CD14-positive monocyte (primary cell): ENCODE measurements around the gene SEC24B. TPM values are rescaled to one million over a fixed set of nuclear protein-coding genes. Genes with fewer than 3 reads are reported as not detected.

ENCODE experiments used
- DNase-seq, 3 donors: peaks; one replicate each; pipeline ENCODE4 v3.0.0-alpha.2; 2011 to 2022
- H2AFZ ChIP-seq: 2 replicates; pipeline ENCODE4 v1.6.0; 2012; ENCODE audit warnings: mild to moderate bottlenecking, low read depth, low read length, inconsistent platforms; ENCODE audit not compliant: insufficient read depth, poor library complexity, severe bottlenecking
- H3K27ac ChIP-seq, 2 donors: 1 replicate in 1 of 2; 2 replicates in 1 of 2; pipeline ENCODE4 v1.5.1; 2012 to 2013; ENCODE audit warnings: low read length in 2 of 2, control low read depth in 1 of 2, inconsistent platforms in 1 of 2, low read depth in 1 of 2, mild to moderate bottlenecking in 1 of 2
- H3K27me3 ChIP-seq, 2 donors: one replicate each; pipeline versions ENCODE4 v1.6.0 to v1.6.1; 2011 to 2013; ENCODE audit warnings: low read length in 2 of 2; ENCODE audit not compliant: control insufficient read depth in 2 of 2, insufficient read depth in 2 of 2
- H3K36me3 ChIP-seq, 2 donors: replicated peaks in 1 of 2; 1 replicate in 1 of 2; 2 replicates in 1 of 2; pipeline versions ENCODE4 v1.5.1 to v1.6.1; 2012 to 2013; ENCODE audit warnings: low read length in 2 of 2, control low read depth in 1 of 2, inconsistent platforms in 1 of 2, mild to moderate bottlenecking in 1 of 2; ENCODE audit not compliant: insufficient read depth in 2 of 2, control insufficient read depth in 1 of 2
- H3K4me1 ChIP-seq, 2 donors: 1 replicate in 1 of 2; 2 replicates in 1 of 2; pipeline versions ENCODE4 v1.5.1 to v1.6.1; 2012 to 2013; ENCODE audit warnings: low read length in 2 of 2, control low read depth in 1 of 2, inconsistent platforms in 1 of 2, mild to moderate bottlenecking in 1 of 2, moderate library complexity in 1 of 2; ENCODE audit not compliant: insufficient read depth in 2 of 2, control insufficient read depth in 1 of 2
- H3K4me2 ChIP-seq: replicated peaks from 2 replicates; pipeline ENCODE3; 2012; ENCODE audit warnings: low read length, moderate library complexity, mild to moderate bottlenecking; ENCODE audit not compliant: poor library complexity, severe bottlenecking; ENCODE audit errors: extremely low read depth
- H3K4me3 ChIP-seq, 3 experiments: fragments of 200-600 bp in 1 of 3; sonication (generic) in 1 of 3; replicated peaks in 1 of 3; 1 replicate in 2 of 3; 2 replicates in 1 of 3; pipeline ENCODE4 v1.5.1; 2011 to 2013; ENCODE audit warnings: low read length in 3 of 3, mild to moderate bottlenecking in 3 of 3, control low read depth in 2 of 3, low read depth in 2 of 3, inconsistent platforms in 1 of 3, moderate library complexity in 1 of 3
- H3K79me2 ChIP-seq: 2 replicates; pipeline ENCODE4 v1.6.0; 2012; ENCODE audit warnings: mild to moderate bottlenecking, control low read depth, inconsistent platforms, low read length, moderate library complexity; ENCODE audit not compliant: insufficient read depth
- H3K9ac ChIP-seq: 2 replicates; pipeline ENCODE4 v1.6.0; 2017; ENCODE audit warnings: low read length, mild to moderate bottlenecking; ENCODE audit not compliant: insufficient read depth, poor library complexity, severe bottlenecking
- H3K9me3 ChIP-seq, 2 donors: replicated peaks in 1 of 2; 1 replicate in 1 of 2; 2 replicates in 1 of 2; pipeline versions ENCODE4 v1.5.1 to v1.6.1; 2012 to 2013; ENCODE audit warnings: low read length in 2 of 2, control low read depth in 1 of 2; ENCODE audit not compliant: control insufficient read depth in 1 of 2, insufficient read depth in 1 of 2
- H4K20me1 ChIP-seq: 2 replicates; pipeline ENCODE4 v1.6.0; 2012; ENCODE audit warnings: mild to moderate bottlenecking, low read length, control low read depth, moderate library complexity; ENCODE audit not compliant: insufficient read depth
- H3K27ac Mint-ChIP-seq, 7 donors: one replicate each; pipeline ENCODE4 v1.8.0; 2020; ENCODE audit warnings: mild to moderate bottlenecking in 7 of 7, mixed read lengths in 7 of 7, moderate library complexity in 6 of 7, inconsistent platforms in 2 of 7
- H3K27me3 Mint-ChIP-seq, 3 donors: one replicate each; pipeline ENCODE4 v1.8.0; 2021 to 2022; ENCODE audit warnings: low read depth in 3 of 3, mild to moderate bottlenecking in 3 of 3, mixed read lengths in 3 of 3, moderate library complexity in 3 of 3, inconsistent platforms in 1 of 3
- H3K36me3 Mint-ChIP-seq, 2 donors: one replicate each; pipeline ENCODE4 v1.8.0; 2020; ENCODE audit warnings: mixed read lengths in 2 of 2, inconsistent platforms in 1 of 2, mild to moderate bottlenecking in 1 of 2
- H3K4me1 Mint-ChIP-seq: one replicate; pipeline ENCODE4 v1.8.0; 2020; ENCODE audit warnings: mild to moderate bottlenecking, mixed read lengths
- H3K4me3 Mint-ChIP-seq, 2 donors: one replicate each; pipeline ENCODE4 v1.8.0; 2020; ENCODE audit warnings: mild to moderate bottlenecking in 2 of 2, mixed read lengths in 2 of 2, moderate library complexity in 1 of 2
- H3K9me3 Mint-ChIP-seq, 7 donors: one replicate each; pipeline ENCODE4 v1.8.0; 2020 to 2022; ENCODE audit warnings: mixed read lengths in 7 of 7, mild to moderate bottlenecking in 6 of 7, moderate library complexity in 6 of 7, inconsistent platforms in 2 of 7
- CTCF ChIP-seq: fragments of 200-600 bp; IDR thresholded peaks from one replicate; pipeline ENCODE4 v1.8.0; 2022; ENCODE audit warnings: antibody characterized with exemption, mild to moderate bottlenecking
- WGBS: methylation state at CpG from one replicate; pipeline ENCODE4 v1.1.5; 2013; ENCODE audit warnings: missing lambda C conversion rate; ENCODE audit not compliant: insufficient coverage; 5-methylcytosine and 5-hydroxymethylcytosine counted together
- intact Hi-C, 2 donors: fragments of 100-400 bp; cut with micrococcal nuclease; formaldehyde crosslinking; loops; one replicate each; pipeline versions ENCODE4 v1.15.0 to v1.15.1; 2023
- polyA plus RNA-seq, 3 donors: library from polyadenylated mRNA; depleted of rRNA in 1 of 3; unstranded in 2 of 3; stranded (reverse) in 1 of 3; fragments of 300-500 nt in 2 of 3; fragments of >200 nt in 1 of 3; fragmentation: Illumina TruSeq in 2 of 3; gene quantifications; 1 replicate in 2 of 3; 2 replicates in 1 of 3; pipeline ENCODE4 v1.2.3, GENCODE V29; 2012 to 2021

SEC24B gene
- polyA plus RNA-seq, 3 donors = 8.0 to 27.4 (median 11.8) TPM

GRCh38 chr4:109552237-109552636 lies 118.6 kb downstream of the SEC24B start:
- Histone ChIP-seq H4K20me1 (no peaks in the 10 kb centered on the region), H3K9me3 (no peaks in the 10 kb centered on the region), H3K79me2 (no peaks in the 10 kb centered on the region), H3K4me3 (no peak overlapping the region), H3K9ac (no peak overlapping the region), H3K4me2 (no peak overlapping the region), H2AFZ (no peak overlapping the region), H3K27me3 (no peaks in the 10 kb centered on the region), H3K36me3 (no peaks in the 10 kb centered on the region), H3K4me1 (peaks cover 19 to 24% of the 10 kb centered on the region in 2 donors), H3K27ac (no peak overlapping the region)
- H3K4me1 Mint-ChIP-seq = peaks cover 37% of the 10 kb centered on the region
- no peak for TF ChIP-seq CTCF
- H3K36me3 Mint-ChIP-seq = peaks cover 21 to 23% of the 10 kb centered on the region in 2 donors
- 73% methylated on average over 5 of the region's 6 CpGs for WGBS
- no peak overlapping the region for H3K4me3 Mint-ChIP-seq
- H3K27me3 Mint-ChIP-seq = peaks cover 0 to 3% (median 2%) of the 10 kb centered on the region in 3 donors
- no peak for DNase-seq
- H3K9me3 Mint-ChIP-seq = peaks cover 0 to 4% (median 0%) of the 10 kb centered on the region in 7 donors
- H3K27ac Mint-ChIP-seq = no peak overlapping the region
- intact Hi-C loops = no loop called here

GRCh38 chr4:109553130-109553529 lies 119.5 kb downstream of the SEC24B start:
- H3K36me3 ChIP-seq = no peaks in the 10 kb centered on the region
- H3K4me2 ChIP-seq = no peak overlapping the region
- peaks cover 0 to 4% (median 3%) of the 10 kb centered on the region in 3 donors for H3K27me3 Mint-ChIP-seq
- peaks cover 20 to 24% of the 10 kb centered on the region in 2 donors for H3K36me3 Mint-ChIP-seq
- no peaks in the 10 kb centered on the region for H4K20me1 ChIP-seq
- DNase-seq = no peak
- no peak overlapping the region for H3K4me3 Mint-ChIP-seq
- peaks cover 3 to 9% (median 7%) of the 10 kb centered on the region in 7 donors for H3K9me3 Mint-ChIP-seq
- WGBS = 100% methylated on average over 1 of the region's 2 CpGs
- peaks cover 29% of the 10 kb centered on the region for H3K4me1 Mint-ChIP-seq
- no peaks in the 10 kb centered on the region for H3K27me3 ChIP-seq
- peaks cover under 1 to 2% of the 10 kb centered on the region in 2 donors for H3K9me3 ChIP-seq
- no peak overlapping the region for H3K4me3 ChIP-seq
- H3K27ac ChIP-seq = no peak overlapping the region
- peak overlapping the region in 2 of 7 donors; percentile 45 to 65 for H3K27ac Mint-ChIP-seq
- intact Hi-C loops = no loop called here
- H3K79me2 ChIP-seq = no peaks in the 10 kb centered on the region
- no peak overlapping the region for H2AFZ ChIP-seq
- TF ChIP-seq CTCF = no peak
- H3K9ac ChIP-seq = no peak overlapping the region
- peaks cover 14 to 17% of the 10 kb centered on the region in 2 donors for H3K4me1 ChIP-seq
